ENCODE data around the gene SEMG1. TPM values are rescaled to one million over a fixed set of nuclear protein-coding genes. Genes with fewer than 3 reads are reported as not detected.

SEMG1 gene
- total RNA-seq, 1 experiment from 2014 or later = not detected

- no peaks in the 10 kb centered on the region for H3K36me3 ChIP-seq (ENCODE audit: control insufficient read depth, insufficient read depth, low read length)
- in situ Hi-C loops (cut with HindIII; ENCODE audit: low pct_unique_long_range_greater_than_20kb, low sequenced_read_pairs) = no loop called here
- no peak overlapping the region for H3K4me3 ChIP-seq (ENCODE audit: low read depth in 2 of 2, low read length in 2 of 2)
- H3K4me1 ChIP-seq (ENCODE audit: control insufficient read depth, insufficient read depth, low read length) = no peaks in the 10 kb centered on the region
- ATAC-seq = no peak
- no peak for DNase-seq (ENCODE audit: low read depth, low spot score)
- H3K27ac ChIP-seq (ENCODE audit: low read length) = no peak overlapping the region
- ChIA-PET POLR2A (no interaction called here), CTCF (no interaction called here)
- H3K9me3 ChIP-seq (ENCODE audit: control insufficient read depth, insufficient read depth, low read depth, low read length) = no peaks in the 10 kb centered on the region
- no peak for TF ChIP-seq TCF7L2 (IDR thresholded peaks at IDR 0.05; ENCODE audit: low read depth, low read length)
- intact Hi-C loops (cut with micrococcal nuclease; ENCODE audit: unreplicated experiment) = no loop called here
- no TSS peak for BruUV-seq (replicated peaks)
- peaks cover 2% of the 10 kb centered on the region; the same call in 1 of the 2 replicates for H3K27me3 ChIP-seq (ENCODE audit: control insufficient read depth, insufficient read depth, low read length)
These were observed 13.5 kb upstream of the SEMG1 start for GRCh38 chr20:45193331-45193730.

GRCh38 chr20:45209924-45210323 lies 3.1 kb downstream of the SEMG1 start:
- TF ChIP-seq POLR2AphosphoS5 (IDR thresholded peaks at IDR 0.05; ENCODE audit: low read depth, low read length) (no peak), REST (IDR thresholded peaks at IDR 0.05; ENCODE audit: insufficient read depth in 1 of 2, low read depth in 2 of 2, low read length in 1 of 2) (no peak), TCF7L2 (IDR thresholded peaks at IDR 0.05; ENCODE audit: low read depth, low read length) (no peak), CTCF (IDR thresholded peaks at IDR 0.05) (no peak), SIN3A (IDR thresholded peaks at IDR 0.05; ENCODE audit: borderline replicate concordance, insufficient read depth, low read depth, low read length) (no peak)
- DNase-seq (ENCODE audit: low read depth, low spot score) (no peak), ATAC-seq (no peak)
- POLR2A ChIA-PET = no interaction called here
- H3K9me3 ChIP-seq (ENCODE audit: control insufficient read depth, insufficient read depth, low read depth, low read length) = no peaks in the 10 kb centered on the region
- H3K4me1 ChIP-seq (ENCODE audit: control insufficient read depth, insufficient read depth, low read length) = no peaks in the 10 kb centered on the region
- no peak overlapping the region for H3K27ac ChIP-seq (ENCODE audit: low read length)
- peaks cover 16% of the 10 kb centered on the region for H3K27me3 ChIP-seq (ENCODE audit: control insufficient read depth, insufficient read depth, low read length)
- in situ Hi-C loops (cut with HindIII; ENCODE audit: low pct_unique_long_range_greater_than_20kb, low sequenced_read_pairs) (no loop called here), intact Hi-C loops (cut with micrococcal nuclease; ENCODE audit: unreplicated experiment) (no loop called here)
- H3K4me3 ChIP-seq (ENCODE audit: low read depth in 2 of 2, low read length in 2 of 2) = no peak overlapping the region
- CTCF ChIA-PET = no interaction called here
- H3K36me3 ChIP-seq (ENCODE audit: control insufficient read depth, insufficient read depth, low read length) = no peaks in the 10 kb centered on the region
- BruUV-seq (replicated peaks) = no TSS peak

- Histone ChIP-seq H3K36me3 (ENCODE audit: control insufficient read depth, insufficient read depth, low read length) (no peaks in the 10 kb centered on the region), H3K27ac (ENCODE audit: low read length) (no peak overlapping the region), H3K9me3 (ENCODE audit: control insufficient read depth, insufficient read depth, low read depth, low read length) (no peaks in the 10 kb centered on the region), H3K4me1 (ENCODE audit: control insufficient read depth, insufficient read depth, low read length) (no peaks in the 10 kb centered on the region), H3K27me3 (ENCODE audit: control insufficient read depth, insufficient read depth, low read length) (peaks cover 7% of the 10 kb centered on the region), H3K4me3 (ENCODE audit: low read depth in 2 of 2, low read length in 2 of 2) (no peak overlapping the region)
- ChIA-PET POLR2A (no interaction called here), CTCF (no interaction called here)
- intact Hi-C loops (cut with micrococcal nuclease; ENCODE audit: unreplicated experiment) (no loop called here), in situ Hi-C loops (cut with HindIII; ENCODE audit: low pct_unique_long_range_greater_than_20kb, low sequenced_read_pairs) (no loop called here)
- BruUV-seq (replicated peaks) = no TSS peak
- no peak for DNase-seq (ENCODE audit: low read depth, low spot score)
- no peak for ATAC-seq
- TF ChIP-seq REST (IDR thresholded peaks at IDR 0.05; ENCODE audit: insufficient read depth in 1 of 2, low read depth in 2 of 2, low read length in 1 of 2) = no peak
- no peak for TF ChIP-seq TCF7L2 (IDR thresholded peaks at IDR 0.05; ENCODE audit: low read depth, low read length)
- no peak for TF ChIP-seq SIN3A (IDR thresholded peaks at IDR 0.05; ENCODE audit: borderline replicate concordance, insufficient read depth, low read depth, low read length)
- no peak for TF ChIP-seq CTCF (IDR thresholded peaks at IDR 0.05)
- no peak for TF ChIP-seq POLR2AphosphoS5 (IDR thresholded peaks at IDR 0.05; ENCODE audit: low read depth, low read length)
These were observed 5.0 kb downstream of the SEMG1 start for GRCh38 chr20:45211569-45212474.
